ENCODE measurements around the gene CMTM6.
"Not testable (repeated sequence)": the region's sequence is repeated elsewhere in the genome, so short reads cannot be mapped to it uniquely, and the experiment has no call there.

Gene CMTM6

GRCh38 chr3:32502118-32502945, at the start of gene CMTM6:
TSS of gene CMTM6 (minus strand) at chr3:32502852. CDS start at chr3:32502745, 107 bp downstream.
- H3K4me3 ChIP-seq (ENCODE audit: low read depth, low read length), result peak within 1 kb of the TSS; percentile 86
- DNase-seq (ENCODE audit: low read depth), result peak; percentile 46

- no peak overlapping the region for H3K4me3 ChIP-seq (ENCODE audit: low read depth, low read length)
- no peak for DNase-seq (ENCODE audit: low read depth)
These were observed 49.4 kb upstream of the CMTM6 start for GRCh38 chr3:32552013-32552412.

- no peak for DNase-seq (ENCODE audit: low read depth)
- no peak overlapping the region for H3K4me3 ChIP-seq (ENCODE audit: low read depth, low read length)
These were observed 48.8 kb upstream of the CMTM6 start for GRCh38 chr3:32551496-32551895.

GRCh38 chr3:32551087-32551486, 48.4 kb upstream of the CMTM6 start:
- DNase-seq (ENCODE audit: low read depth), result no peak
- H3K4me3 ChIP-seq (ENCODE audit: low read depth, low read length), result no peak overlapping the region

GRCh38 chr3:32545305-32545704, 42.7 kb upstream of the CMTM6 start:
- no peak for DNase-seq (ENCODE audit: low read depth)
- no peak overlapping the region for H3K4me3 ChIP-seq (ENCODE audit: low read depth, low read length)

- no peak overlapping the region for H3K4me3 ChIP-seq (ENCODE audit: low read depth, low read length)
- no peak for DNase-seq (ENCODE audit: low read depth)
These were observed 42.2 kb upstream of the CMTM6 start for GRCh38 chr3:32544894-32545293.

- DNase-seq (ENCODE audit: low read depth), result no peak
- no peak overlapping the region for H3K4me3 ChIP-seq (ENCODE audit: low read depth, low read length)
These were observed 40.2 kb upstream of the CMTM6 start for GRCh38 chr3:32542807-32543206.

GRCh38 chr3:32540899-32541298, 38.2 kb upstream of the CMTM6 start:
- H3K4me3 ChIP-seq (ENCODE audit: low read depth, low read length), result no peak overlapping the region
- DNase-seq (ENCODE audit: low read depth), result no peak

GRCh38 chr3:32532434-32532833, 29.8 kb upstream of the CMTM6 start:
- no peak for DNase-seq (ENCODE audit: low read depth)
- H3K4me3 ChIP-seq (ENCODE audit: low read depth, low read length), result no peak overlapping the region

GRCh38 chr3:32531010-32531647, 28.5 kb upstream of the CMTM6 start:
- H3K4me3 ChIP-seq (ENCODE audit: low read depth, low read length), result no peak overlapping the region
- no peak for DNase-seq (ENCODE audit: low read depth)

GRCh38 chr3:32525720-32526119, 23.1 kb upstream of the CMTM6 start:
- DNase-seq (ENCODE audit: low read depth), result no peak
- H3K4me3 ChIP-seq (ENCODE audit: low read depth, low read length), result no peak overlapping the region

GRCh38 chr3:32522682-32523081, 20.0 kb upstream of the CMTM6 start:
- no peak for DNase-seq (ENCODE audit: low read depth)
- H3K4me3 ChIP-seq (ENCODE audit: low read depth, low read length), result no peak overlapping the region

- not testable (repeated sequence) for H3K4me3 ChIP-seq (ENCODE audit: low read depth, low read length); DNase-seq (ENCODE audit: low read depth)
These were observed 16.3 kb upstream of the CMTM6 start for GRCh38 chr3:32518921-32519320.

- DNase-seq (ENCODE audit: low read depth); H3K4me3 ChIP-seq (ENCODE audit: low read depth, low read length): not testable (repeated sequence)
These were observed 14.1 kb upstream of the CMTM6 start for GRCh38 chr3:32516751-32517150.

- DNase-seq (ENCODE audit: low read depth), result no peak
- H3K4me3 ChIP-seq (ENCODE audit: low read depth, low read length), result no peak overlapping the region
These were observed 8.4 kb upstream of the CMTM6 start for GRCh38 chr3:32511005-32511404.

- H3K4me3 ChIP-seq (ENCODE audit: low read depth, low read length), result no peak overlapping the region
- no peak for DNase-seq (ENCODE audit: low read depth)
These were observed 7.5 kb upstream of the CMTM6 start for GRCh38 chr3:32510075-32510724.

- no peak overlapping the region for H3K4me3 ChIP-seq (ENCODE audit: low read depth, low read length)
- DNase-seq (ENCODE audit: low read depth), result no peak
These were observed 6.1 kb upstream of the CMTM6 start for GRCh38 chr3:32508711-32509110.

GRCh38 chr3:32506466-32506865, 3.8 kb upstream of the CMTM6 start:
- H3K4me3 ChIP-seq (ENCODE audit: low read depth, low read length), result no peak overlapping the region
- no peak for DNase-seq (ENCODE audit: low read depth)

GRCh38 chr3:32502946-32503286, 264 bp upstream of the CMTM6 start:
- H3K4me3 ChIP-seq (ENCODE audit: low read depth, low read length), result peak overlapping the region; percentile 86
- no peak for DNase-seq (ENCODE audit: low read depth)

- no peak for DNase-seq (ENCODE audit: low read depth)
- peak overlapping the region; percentile 86 for H3K4me3 ChIP-seq (ENCODE audit: low read depth, low read length)
These were observed 902 bp downstream of the CMTM6 start for GRCh38 chr3:32501783-32502117.

All from skeletal muscle cell (primary cell).